Keratinocyte (primary cell): Measurements from ENCODE around the gene KIFAP3. TPM values are rescaled to one million over a fixed set of nuclear protein-coding genes. Genes with fewer than 3 reads are reported as not detected.
A peak's percentile ranks its signal among the peaks of the same experiment; 100 is the strongest.

Experiments
- DNase-seq: peaks from one replicate; pipeline ENCODE4 v3.0.0-alpha.2; 2011; ENCODE audit warnings: low read depth, missing footprints, low spot score
- FAIRE-seq: peaks from 2 replicates; lab custom pipeline; 2011; peaks lifted over from hg19 to GRCh38; lab: Jason Lieb, UNC
- H2AFZ ChIP-seq: 2 replicates; pipeline ENCODE4 v1.6.0; 2012; ENCODE audit warnings: low read length, control low read depth, inconsistent platforms; ENCODE audit not compliant: control insufficient read depth
- H3K27ac ChIP-seq: 2 replicates; pipeline ENCODE4 v1.5.1; 2011; ENCODE audit warnings: low read length; ENCODE audit not compliant: control insufficient read depth, insufficient read depth
- H3K27me3 ChIP-seq: 3 replicates; pipeline ENCODE4 v1.6.0; 2011; ENCODE audit warnings: low read length; ENCODE audit not compliant: control insufficient read depth, insufficient read depth; ENCODE audit errors: extremely low read depth
- H3K36me3 ChIP-seq, 2 experiments: 2 replicates in 1 of 2; 3 replicates in 1 of 2; pipeline ENCODE4 v1.5.1; 2011; ENCODE audit warnings: low read length in 2 of 2, mild to moderate bottlenecking in 1 of 2; ENCODE audit not compliant: control insufficient read depth in 2 of 2, insufficient read depth in 2 of 2; ENCODE audit errors: extremely low read depth in 1 of 2
- H3K4me1 ChIP-seq: 3 replicates; pipeline ENCODE4 v1.5.1; 2011; ENCODE audit warnings: low read length; ENCODE audit not compliant: control insufficient read depth, insufficient read depth; ENCODE audit errors: extremely low read depth
- H3K4me2 ChIP-seq: 3 replicates; pipeline ENCODE4 v1.6.0; 2011; ENCODE audit warnings: low read depth, low read length; ENCODE audit not compliant: control insufficient read depth, insufficient read depth; ENCODE audit errors: extremely low read depth
- H3K4me3 ChIP-seq, 3 experiments: fragments of 200-600 bp in 1 of 3; sonication (generic) in 1 of 3; 2 replicates in 2 of 3; 3 replicates in 1 of 3; pipeline ENCODE4 v1.5.1; 2011 to 2016; ENCODE audit warnings: low read length in 3 of 3, mild to moderate bottlenecking in 3 of 3, control low read depth in 2 of 3, inconsistent platforms in 1 of 3, low read depth in 1 of 3, mixed read lengths in 1 of 3, mixed run types in 1 of 3, moderate library complexity in 1 of 3; ENCODE audit not compliant: control insufficient read depth in 2 of 3, insufficient read depth in 2 of 3; ENCODE audit errors: extremely low read depth in 1 of 3
- H3K79me2 ChIP-seq: 2 replicates; pipeline ENCODE4 v1.6.0; 2012; ENCODE audit warnings: low read length; ENCODE audit not compliant: control insufficient read depth, insufficient read depth
- H3K9ac ChIP-seq: 3 replicates; pipeline ENCODE4 v1.6.0; 2011; ENCODE audit warnings: low read length; ENCODE audit not compliant: control insufficient read depth, insufficient read depth; ENCODE audit errors: extremely low read depth
- H3K9me1 ChIP-seq: 3 replicates; pipeline ENCODE4 v1.6.0; 2011; ENCODE audit warnings: low read length; ENCODE audit not compliant: control insufficient read depth, insufficient read depth; ENCODE audit errors: extremely low read depth
- H3K9me3 ChIP-seq: 2 replicates; pipeline ENCODE4 v1.5.1; 2012; ENCODE audit warnings: low read depth, low read length; ENCODE audit not compliant: control insufficient read depth
- H4K20me1 ChIP-seq: 3 replicates; pipeline ENCODE4 v1.6.0; 2011; ENCODE audit warnings: low read length; ENCODE audit not compliant: control insufficient read depth, insufficient read depth; ENCODE audit errors: extremely low read depth
- EZH2 ChIP-seq: IDR thresholded peaks from one replicate; pipeline ENCODE4 v1.6.1; 2012; ENCODE audit warnings: inconsistent platforms, mild to moderate bottlenecking, low read length, moderate library complexity
- dilution Hi-C: fragments of 300-500 bp; cut with MboI; formaldehyde crosslinking; loops from one replicate; pipeline ENCODE4 v1.7.0; 2020; ENCODE audit warnings: low sequenced_read_pairs; ENCODE audit not compliant: extremely low pct_ligation_motif_present
- polyA plus RNA-seq, 5 experiments: library from polyadenylated mRNA; depleted of rRNA in 3 of 5; stranded (reverse) in 3 of 5; stranded (forward) in 1 of 5; unstranded in 1 of 5; fragments of >200 nt; gene quantifications; 1 replicate in 1 of 5; 2 replicates in 3 of 5; 3 replicates in 1 of 5; pipeline versions ENCODE4 v1.2.1 to v1.2.3, GENCODE V29; 2011 to 2012; ENCODE audit warnings: missing spikeins in 2 of 5, low read depth in 1 of 5, low replicate concordance in 1 of 5
- TF ChIP-seq, protein P1 (sequence below), 3 experiments: IDR thresholded peaks in 1 of 3; conservative IDR thresholded peaks in 1 of 3; optimal IDR thresholded peaks in 1 of 3; 2 replicates in 2 of 3; 3 replicates in 1 of 3; pipeline versions ENCODE3 to v1.5.1; 2011; ENCODE audit warnings: low read length in 3 of 3, mild to moderate bottlenecking in 3 of 3, moderate library complexity in 2 of 3, control low read depth in 1 of 3, inconsistent platforms in 1 of 3; ENCODE audit not compliant: insufficient read depth in 2 of 3; ENCODE audit errors: extremely low read depth in 1 of 3

Gene KIFAP3
- polyA plus RNA-seq, 1 donor (not counting 4 experiments of a cell fraction or from before 2014, with no cell fraction given), result 25.2 TPM

- Histone ChIP-seq H3K27me3 (no peaks in the 10 kb centered on the region), H3K9ac (peak overlapping the region; percentile 24), H3K9me1 (no peaks in the 10 kb centered on the region), H3K9me3 (no peaks in the 10 kb centered on the region), H2AFZ (no peak overlapping the region), H3K4me2 (peak overlapping the region; percentile 96), H4K20me1 (no peaks in the 10 kb centered on the region), H3K4me1 (peaks cover 17% of the 10 kb centered on the region), H3K79me2 (peaks cover 36% of the 10 kb centered on the region), H3K36me3 (peaks cover 0 to 12% of the 10 kb centered on the region in 2 experiments), H3K27ac (peak overlapping the region; percentile 99), H3K4me3 (peak overlapping the region in 1 of 3 experiments; percentile 77)
- dilution Hi-C loops, result no loop called here
- DNase-seq, result no peak
- TF ChIP-seq, protein P1, sequence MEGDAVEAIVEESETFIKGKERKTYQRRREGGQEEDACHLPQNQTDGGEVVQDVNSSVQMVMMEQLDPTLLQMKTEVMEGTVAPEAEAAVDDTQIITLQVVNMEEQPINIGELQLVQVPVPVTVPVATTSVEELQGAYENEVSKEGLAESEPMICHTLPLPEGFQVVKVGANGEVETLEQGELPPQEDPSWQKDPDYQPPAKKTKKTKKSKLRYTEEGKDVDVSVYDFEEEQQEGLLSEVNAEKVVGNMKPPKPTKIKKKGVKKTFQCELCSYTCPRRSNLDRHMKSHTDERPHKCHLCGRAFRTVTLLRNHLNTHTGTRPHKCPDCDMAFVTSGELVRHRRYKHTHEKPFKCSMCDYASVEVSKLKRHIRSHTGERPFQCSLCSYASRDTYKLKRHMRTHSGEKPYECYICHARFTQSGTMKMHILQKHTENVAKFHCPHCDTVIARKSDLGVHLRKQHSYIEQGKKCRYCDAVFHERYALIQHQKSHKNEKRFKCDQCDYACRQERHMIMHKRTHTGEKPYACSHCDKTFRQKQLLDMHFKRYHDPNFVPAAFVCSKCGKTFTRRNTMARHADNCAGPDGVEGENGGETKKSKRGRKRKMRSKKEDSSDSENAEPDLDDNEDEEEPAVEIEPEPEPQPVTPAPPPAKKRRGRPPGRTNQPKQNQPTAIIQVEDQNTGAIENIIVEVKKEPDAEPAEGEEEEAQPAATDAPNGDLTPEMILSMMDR (optimal IDR thresholded peaks at IDR 0.05 in 1 of 3, IDR thresholded peaks at IDR 0.05 in 1 of 3, conservative IDR thresholded peaks at IDR 0.05 in 1 of 3; ENCODE audit: extremely low read depth in 1 of 3, insufficient read depth in 2 of 3, low read length in 3 of 3), result no peak
- no peak for TF ChIP-seq EZH2
- FAIRE-seq, result no peak
Measured at GRCh38 chr1:169891539-169891885, 183.0 kb downstream of the KIFAP3 start.

DNA sequence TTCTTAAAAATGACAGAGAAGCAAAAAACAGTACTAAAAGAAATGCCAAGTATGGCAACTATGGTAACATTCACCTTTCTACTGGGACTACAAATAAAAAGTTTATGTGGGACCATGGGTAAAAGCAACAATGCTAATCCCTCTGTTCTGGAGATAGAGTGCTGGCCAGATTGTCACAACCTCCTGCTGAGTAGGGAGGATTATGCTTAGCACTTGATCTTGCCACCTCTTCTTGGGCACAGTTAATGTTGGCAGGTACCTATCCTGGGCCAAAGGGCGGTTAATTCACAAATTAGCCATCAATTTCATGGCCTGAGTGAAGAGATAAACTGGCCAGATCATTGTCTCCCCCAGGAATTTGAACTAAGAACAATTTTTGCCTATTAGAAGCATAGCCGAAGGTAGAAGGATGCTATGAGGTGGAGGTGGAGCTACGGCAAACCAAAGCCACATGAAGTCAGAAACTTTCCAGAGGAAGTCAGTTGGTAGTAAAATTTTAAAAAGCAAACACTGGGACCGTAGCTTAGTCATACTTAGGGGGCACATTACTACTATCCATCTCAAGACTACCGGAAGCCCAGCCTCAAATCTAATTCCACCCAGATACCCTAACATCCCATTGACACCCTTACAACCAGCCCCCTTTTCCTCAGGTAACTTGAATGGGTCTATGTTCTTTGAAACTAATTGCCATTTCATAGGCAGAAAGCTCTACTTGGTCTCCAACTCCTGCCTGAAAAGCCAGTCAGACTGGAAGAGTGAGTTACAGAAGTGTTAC lies 183.5 kb downstream of the KIFAP3 start:
- peak overlapping the region; percentile 99 for H3K27ac ChIP-seq
- peaks cover 4 to 12% of the 10 kb centered on the region in 2 experiments for H3K36me3 ChIP-seq
- H3K4me2 ChIP-seq, result peak overlapping the region; percentile 96
- peak overlapping the region; percentile 24 for H3K9ac ChIP-seq
- DNase-seq (no peak), FAIRE-seq (peak; percentile 9)
- peaks cover 36% of the 10 kb centered on the region for H3K79me2 ChIP-seq
- H4K20me1 ChIP-seq, result no peaks in the 10 kb centered on the region
- H3K9me1 ChIP-seq, result no peaks in the 10 kb centered on the region
- no peak overlapping the region for H2AFZ ChIP-seq
- peaks cover 17% of the 10 kb centered on the region for H3K4me1 ChIP-seq
- H3K4me3 ChIP-seq, result peak overlapping the region in 2 of 3 experiments; percentile 1 to 77
- dilution Hi-C loops, result no loop called here
- no peaks in the 10 kb centered on the region for H3K9me3 ChIP-seq
- H3K27me3 ChIP-seq, result no peaks in the 10 kb centered on the region
- no peak for TF ChIP-seq EZH2
- TF ChIP-seq, protein P1 (optimal IDR thresholded peaks at IDR 0.05 in 1 of 3, IDR thresholded peaks at IDR 0.05 in 1 of 3, conservative IDR thresholded peaks at IDR 0.05 in 1 of 3; ENCODE audit: extremely low read depth in 1 of 3, insufficient read depth in 2 of 3, low read length in 3 of 3), result no peak
